ENCODE results near the gene DNAL1.

Gene DNAL1

GRCh38 chr14:73709904-73710469, 65.2 kb downstream of the DNAL1 start:
- DNase-seq, result no peak

GRCh38 chr14:73710737-73711136, 66.0 kb downstream of the DNAL1 start:
- DNase-seq, result no peak

GRCh38 chr14:73712071-73712506, 67.3 kb downstream of the DNAL1 start:
- DNase-seq, result peak; percentile 38

GRCh38 chr14:73712540-73713180, 67.9 kb downstream of the DNAL1 start:
- peak; percentile 36 for DNase-seq

GRCh38 chr14:73713206-73713802, 68.5 kb downstream of the DNAL1 start:
- DNase-seq, result no peak

- DNase-seq, result peak; percentile 85
Measured at GRCh38 chr14:73713803-73714655, 69.2 kb downstream of the DNAL1 start, which contains the start of gene PNMA1. Gene PNMA1 (minus strand): TSS chr14:73714384. CDS start chr14:73713639, 745 bp downstream.

GRCh38 chr14:73714656-73715081, 69.9 kb downstream of the DNAL1 start:
- no peak for DNase-seq

- DNase-seq, result no peak
Measured at GRCh38 chr14:73715707-73716106, 70.9 kb downstream of the DNAL1 start.

- DNase-seq, result no peak
Measured at GRCh38 chr14:73717266-73717665, 72.5 kb downstream of the DNAL1 start.

GRCh38 chr14:73717711-73718417, 73.1 kb downstream of the DNAL1 start:
- DNase-seq, result no peak

GRCh38 chr14:73718418-73719251, 73.8 kb downstream of the DNAL1 start:
- DNase-seq, result no peak

GRCh38 chr14:73719361-73719760, 74.6 kb downstream of the DNAL1 start:
- no peak for DNase-seq

- no peak for DNase-seq
Measured at GRCh38 chr14:73719791-73720190, 75.0 kb downstream of the DNAL1 start.

- no peak for DNase-seq
Measured at GRCh38 chr14:73720636-73721035, 75.8 kb downstream of the DNAL1 start.

- DNase-seq, result no peak
Measured at GRCh38 chr14:73721101-73721821, 76.5 kb downstream of the DNAL1 start.

- no peak for DNase-seq
Measured at GRCh38 chr14:73722581-73722980, 77.8 kb downstream of the DNAL1 start.

- peak; percentile 41 for DNase-seq
Measured at GRCh38 chr14:73723406-73723796, 78.6 kb downstream of the DNAL1 start.

- no peak for DNase-seq
Measured at GRCh38 chr14:73723797-73724661, 79.2 kb downstream of the DNAL1 start.

- DNase-seq, result no peak
Measured at GRCh38 chr14:73724696-73725095, 79.9 kb downstream of the DNAL1 start.
